ENCODE results near the gene DYRK1A. TPM values are rescaled to one million over a fixed set of nuclear protein-coding genes. Genes with fewer than 3 reads are reported as not detected.

Gene DYRK1A
- polyA plus RNA-seq, 1 donor (not counting 4 experiments of a cell fraction or from before 2014, with no cell fraction given), result 25.3 TPM

DNA sequence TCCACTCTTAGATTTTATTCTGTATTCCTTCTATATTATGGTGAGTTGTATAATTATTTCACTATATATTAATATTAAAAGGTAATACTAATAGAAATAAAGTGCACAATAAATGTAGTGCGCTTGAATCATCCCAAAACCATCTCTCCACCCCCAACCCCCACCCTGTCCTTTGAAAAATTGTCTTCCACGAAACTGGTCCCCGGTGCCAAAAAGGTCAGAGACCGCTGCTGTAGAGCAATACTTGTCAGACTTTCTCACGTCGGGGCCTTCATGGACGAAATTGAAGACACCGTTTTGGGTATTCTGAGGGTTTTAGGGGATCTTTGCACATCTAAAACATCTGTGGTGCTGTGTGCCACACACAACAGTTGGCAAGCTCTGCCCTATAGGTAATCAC, 19.6 kb downstream of the DYRK1A start:
- FAIRE-seq (no peak), DNase-seq (ENCODE audit: low read depth, low spot score) (no peak)
- TF ChIP-seq EZH2 (IDR thresholded peaks at IDR 0.05; ENCODE audit: low read length), result no peak
- TF ChIP-seq, protein P1, sequence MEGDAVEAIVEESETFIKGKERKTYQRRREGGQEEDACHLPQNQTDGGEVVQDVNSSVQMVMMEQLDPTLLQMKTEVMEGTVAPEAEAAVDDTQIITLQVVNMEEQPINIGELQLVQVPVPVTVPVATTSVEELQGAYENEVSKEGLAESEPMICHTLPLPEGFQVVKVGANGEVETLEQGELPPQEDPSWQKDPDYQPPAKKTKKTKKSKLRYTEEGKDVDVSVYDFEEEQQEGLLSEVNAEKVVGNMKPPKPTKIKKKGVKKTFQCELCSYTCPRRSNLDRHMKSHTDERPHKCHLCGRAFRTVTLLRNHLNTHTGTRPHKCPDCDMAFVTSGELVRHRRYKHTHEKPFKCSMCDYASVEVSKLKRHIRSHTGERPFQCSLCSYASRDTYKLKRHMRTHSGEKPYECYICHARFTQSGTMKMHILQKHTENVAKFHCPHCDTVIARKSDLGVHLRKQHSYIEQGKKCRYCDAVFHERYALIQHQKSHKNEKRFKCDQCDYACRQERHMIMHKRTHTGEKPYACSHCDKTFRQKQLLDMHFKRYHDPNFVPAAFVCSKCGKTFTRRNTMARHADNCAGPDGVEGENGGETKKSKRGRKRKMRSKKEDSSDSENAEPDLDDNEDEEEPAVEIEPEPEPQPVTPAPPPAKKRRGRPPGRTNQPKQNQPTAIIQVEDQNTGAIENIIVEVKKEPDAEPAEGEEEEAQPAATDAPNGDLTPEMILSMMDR (optimal IDR thresholded peaks at IDR 0.05 in 1 of 3, IDR thresholded peaks at IDR 0.05 in 1 of 3, conservative IDR thresholded peaks at IDR 0.05 in 1 of 3; ENCODE audit: extremely low read depth in 1 of 3, insufficient read depth in 2 of 3, low read length in 3 of 3), result no peak
- dilution Hi-C loops (cut with MboI; ENCODE audit: extremely low pct_ligation_motif_present, low sequenced_read_pairs), result no loop called here
- peaks cover 12% of the 10 kb centered on the region for H4K20me1 ChIP-seq (ENCODE audit: control insufficient read depth, extremely low read depth, insufficient read depth, low read length)
- H3K36me3 ChIP-seq (ENCODE audit: control insufficient read depth in 2 of 2, extremely low read depth in 1 of 2, insufficient read depth in 2 of 2, low read length in 2 of 2), result no peaks in the 10 kb centered on the region
- no peaks in the 10 kb centered on the region for H3K9me3 ChIP-seq (ENCODE audit: control insufficient read depth, low read depth, low read length)
- no peak overlapping the region for H3K4me2 ChIP-seq (ENCODE audit: control insufficient read depth, extremely low read depth, insufficient read depth, low read depth, low read length)
- no peaks in the 10 kb centered on the region for H3K27me3 ChIP-seq (ENCODE audit: control insufficient read depth, extremely low read depth, insufficient read depth, low read length)
- no peak overlapping the region for H2AFZ ChIP-seq (ENCODE audit: control insufficient read depth, low read length)
- no peak overlapping the region for H3K9ac ChIP-seq (ENCODE audit: control insufficient read depth, extremely low read depth, insufficient read depth, low read length)
- peaks cover 99% of the 10 kb centered on the region for H3K79me2 ChIP-seq (ENCODE audit: control insufficient read depth, insufficient read depth, low read length)
- no peak overlapping the region for H3K4me3 ChIP-seq (ENCODE audit: control insufficient read depth in 2 of 3, extremely low read depth in 1 of 3, insufficient read depth in 2 of 3, low read depth in 1 of 3, low read length in 3 of 3)
- no peaks in the 10 kb centered on the region for H3K4me1 ChIP-seq (ENCODE audit: control insufficient read depth, extremely low read depth, insufficient read depth, low read length)
- peaks cover 4% of the 10 kb centered on the region for H3K9me1 ChIP-seq (ENCODE audit: control insufficient read depth, extremely low read depth, insufficient read depth, low read length)
- H3K27ac ChIP-seq (ENCODE audit: control insufficient read depth, insufficient read depth, low read length), result no peak overlapping the region

DNA sequence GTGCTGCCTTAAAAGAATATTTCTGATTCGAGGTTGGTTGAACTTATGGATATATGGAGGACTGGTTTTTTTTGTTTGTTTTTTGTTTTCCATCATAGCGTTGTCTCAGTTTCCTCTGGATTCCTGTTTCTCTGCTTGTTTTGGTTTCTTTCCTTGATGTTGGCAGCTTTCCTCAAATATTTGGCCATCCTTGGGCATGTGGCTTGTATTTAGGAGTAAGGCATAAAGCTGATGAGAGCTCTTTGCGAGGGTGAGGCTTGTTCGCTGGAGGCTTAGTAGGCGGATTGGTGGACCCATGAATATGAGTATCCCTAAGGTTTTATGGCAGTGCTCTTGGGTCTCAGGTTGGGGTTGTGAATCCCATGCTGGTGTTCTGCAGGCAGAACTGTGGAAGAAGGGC, 22.9 kb downstream of the DYRK1A start:
- H4K20me1 ChIP-seq (ENCODE audit: control insufficient read depth, extremely low read depth, insufficient read depth, low read length), result peaks cover 14% of the 10 kb centered on the region
- H3K27me3 ChIP-seq (ENCODE audit: control insufficient read depth, extremely low read depth, insufficient read depth, low read length), result no peaks in the 10 kb centered on the region
- H3K4me2 ChIP-seq (ENCODE audit: control insufficient read depth, extremely low read depth, insufficient read depth, low read depth, low read length), result no peak overlapping the region
- H3K27ac ChIP-seq (ENCODE audit: control insufficient read depth, insufficient read depth, low read length), result no peak overlapping the region
- H2AFZ ChIP-seq (ENCODE audit: control insufficient read depth, low read length), result no peak overlapping the region
- H3K9ac ChIP-seq (ENCODE audit: control insufficient read depth, extremely low read depth, insufficient read depth, low read length), result no peak overlapping the region
- H3K36me3 ChIP-seq (ENCODE audit: control insufficient read depth in 2 of 2, extremely low read depth in 1 of 2, insufficient read depth in 2 of 2, low read length in 2 of 2), result peaks cover 0 to 1% of the 10 kb centered on the region in 2 experiments
- H3K79me2 ChIP-seq (ENCODE audit: control insufficient read depth, insufficient read depth, low read length), result peaks cover 98% of the 10 kb centered on the region
- no peaks in the 10 kb centered on the region for H3K9me3 ChIP-seq (ENCODE audit: control insufficient read depth, low read depth, low read length)
- DNase-seq (ENCODE audit: low read depth, low spot score), result no peak
- no peak for TF ChIP-seq EZH2 (IDR thresholded peaks at IDR 0.05; ENCODE audit: low read length)
- TF ChIP-seq, protein P1 (optimal IDR thresholded peaks at IDR 0.05 in 1 of 3, IDR thresholded peaks at IDR 0.05 in 1 of 3, conservative IDR thresholded peaks at IDR 0.05 in 1 of 3; ENCODE audit: extremely low read depth in 1 of 3, insufficient read depth in 2 of 3, low read length in 3 of 3), result no peak
- peaks cover 6% of the 10 kb centered on the region for H3K9me1 ChIP-seq (ENCODE audit: control insufficient read depth, extremely low read depth, insufficient read depth, low read length)
- no peak for FAIRE-seq
- dilution Hi-C loops (cut with MboI; ENCODE audit: extremely low pct_ligation_motif_present, low sequenced_read_pairs), result no loop called here
- no peak overlapping the region for H3K4me3 ChIP-seq (ENCODE audit: control insufficient read depth in 2 of 3, extremely low read depth in 1 of 3, insufficient read depth in 2 of 3, low read depth in 1 of 3, low read length in 3 of 3)
- no peaks in the 10 kb centered on the region for H3K4me1 ChIP-seq (ENCODE audit: control insufficient read depth, extremely low read depth, insufficient read depth, low read length)
